GM23338 (cell line): ENCODE results near the gene PAPPA.

ENCODE experiments used
- CREB1 ChIP-seq: fragments of 250-450 bp; sonication (Bioruptor Pico); IDR thresholded peaks from 2 replicates; pipeline ENCODE4 v1.5.0; 2020; ENCODE audit warnings: low read depth, mild to moderate bottlenecking, moderate library complexity
- CTCF ChIP-seq, 2 experiments: fragments of 200-600 bp in 1 of 2; sonication (generic) in 1 of 2; conservative IDR thresholded peaks; 2 replicates each; pipeline versions ENCODE4 v1.5.1 to v1.6.1; 2016 to 2017; ENCODE audit warnings: antibody characterized with exemption in 2 of 2, low read depth in 2 of 2, mild to moderate bottlenecking in 2 of 2, moderate library complexity in 1 of 2
- ETS1 ChIP-seq: IDR thresholded peaks from 2 replicates; pipeline ENCODE4 v1.6.1; 2016; ENCODE audit warnings: antibody characterized with exemption
- EZH2 ChIP-seq: fragments of 200-600 bp; sonication (generic); IDR thresholded peaks from one replicate; pipeline ENCODE4 v1.8.0; 2017; ENCODE audit warnings: antibody characterized with exemption, mild to moderate bottlenecking, low read depth; ENCODE audit not compliant: unreplicated experiment
- EZH2phosphoT487 ChIP-seq: fragments of 200-600 bp; sonication (generic); IDR thresholded peaks from one replicate; pipeline ENCODE4 v1.8.1; 2018; ENCODE audit warnings: antibody characterized with exemption; ENCODE audit not compliant: unreplicated experiment
- JUNB ChIP-seq: IDR thresholded peaks from one replicate; pipeline ENCODE4 v1.6.1; 2016; ENCODE audit warnings: antibody characterized with exemption; ENCODE audit not compliant: unreplicated experiment
- POLR2AphosphoS5 ChIP-seq: IDR thresholded peaks from 2 replicates; pipeline ENCODE4 v1.6.1; 2016; ENCODE audit warnings: antibody characterized with exemption, low read depth
- REST ChIP-seq: IDR thresholded peaks from one replicate; pipeline ENCODE4 v1.6.1; 2018; ENCODE audit warnings: antibody characterized with exemption; ENCODE audit not compliant: unreplicated experiment
- STAT1 ChIP-seq: IDR thresholded peaks from one replicate; pipeline ENCODE4 v1.6.1; 2016; ENCODE audit warnings: antibody characterized with exemption; ENCODE audit not compliant: unreplicated experiment
- ZNF331 ChIP-seq: fragments of 250-450 bp; sonication (Bioruptor Pico); IDR thresholded peaks from 2 replicates; pipeline ENCODE4 v1.5.0; 2020; ENCODE audit warnings: low read depth, mild to moderate bottlenecking, moderate library complexity

GRCh38 chr9:116437411-116438370, 284.1 kb downstream of the PAPPA start:
- no peak for TF ChIP-seq CTCF (conservative IDR thresholded peaks at IDR 0.05; ENCODE audit: low read depth in 2 of 2)
- TF ChIP-seq POLR2AphosphoS5 = no peak
- no peak for TF ChIP-seq ETS1
- no peak for TF ChIP-seq EZH2phosphoT487
- no peak for TF ChIP-seq EZH2
- TF ChIP-seq STAT1 = no peak
- no peak for TF ChIP-seq CREB1
- no peak for TF ChIP-seq ZNF331 (CRISPR knock-in tag)
- no peak for TF ChIP-seq REST
- no peak for TF ChIP-seq JUNB
